Lung (tissue), 12 donors: Measurements from ENCODE around the gene SMIM5. TPM values are rescaled to one million over a fixed set of nuclear protein-coding genes. Genes with fewer than 3 reads are reported as not detected.

ENCODE experiments used
- ATAC-seq: fragments of 200-7000 bp; cut with Tn5 transposase; one replicate; pipeline ENCODE4 v1.9.1; 2020; ENCODE audit warnings: moderate number of reproducible peaks; ENCODE audit not compliant: insufficient read depth, low FRiP score
- DNase-seq, 3 donors: peaks; one replicate each; pipeline ENCODE4 v3.0.0-alpha.2; 2013 to 2017
- H3K27ac ChIP-seq, 2 donors: one replicate each; pipeline ENCODE4 v1.5.1; 2013; ENCODE audit warnings: mild to moderate bottlenecking in 2 of 2, moderate library complexity in 2 of 2, control low read depth in 1 of 2, inconsistent platforms in 1 of 2, low read depth in 1 of 2, low read length in 1 of 2
- H3K27me3 ChIP-seq, 3 donors: one replicate each; pipeline ENCODE4 v1.5.1; 2013; ENCODE audit warnings: low read length in 2 of 3; ENCODE audit not compliant: control insufficient read depth in 3 of 3, insufficient read depth in 3 of 3
- H3K36me3 ChIP-seq, 4 donors: one replicate each; pipeline ENCODE4 v1.5.1; 2013; ENCODE audit warnings: low read length in 4 of 4, mild to moderate bottlenecking in 1 of 4, moderate library complexity in 1 of 4; ENCODE audit not compliant: control insufficient read depth in 4 of 4, insufficient read depth in 4 of 4
- H3K4me1 ChIP-seq, 5 donors: one replicate each; pipeline ENCODE4 v1.5.1; 2013; ENCODE audit warnings: low read length in 5 of 5, mild to moderate bottlenecking in 2 of 5, moderate library complexity in 1 of 5; ENCODE audit not compliant: control insufficient read depth in 5 of 5, insufficient read depth in 5 of 5
- H3K4me3 ChIP-seq: one replicate; pipeline ENCODE4 v1.5.1; 2013; ENCODE audit warnings: mild to moderate bottlenecking, control low read depth, moderate library complexity
- H3K9ac ChIP-seq, 2 donors: one replicate each; pipeline ENCODE4 v1.5.1; 2013; ENCODE audit warnings: low read length in 2 of 2, control low read depth in 1 of 2; ENCODE audit not compliant: insufficient read depth in 1 of 2
- H3K9me3 ChIP-seq, 4 donors: one replicate each; pipeline ENCODE4 v1.5.1; 2013; ENCODE audit warnings: low read length in 3 of 4, mild to moderate bottlenecking in 1 of 4, moderate library complexity in 1 of 4; ENCODE audit not compliant: control insufficient read depth in 4 of 4, insufficient read depth in 3 of 4
- WGBS, 2 donors: extraction: QIAGEN DNeasy Blood & Tissue Kit; methylation state at CpG; one replicate each; pipeline ENCODE4 v1.1.7; 2013; 5-methylcytosine and 5-hydroxymethylcytosine counted together
- polyA plus RNA-seq, 2 donors: library from polyadenylated mRNA; stranded (reverse); fragments of 200-250 nt; gene quantifications; one replicate each; pipeline ENCODE4 v1.2.1, GENCODE V29; 2013
- total RNA-seq, 2 donors: library from RNA; depleted of rRNA in 1 of 2; stranded (reverse); fragments of >200 nt in 1 of 2; gene quantifications; one replicate each; pipeline ENCODE4 v1.2.1, GENCODE V29; 2014 to 2021
- TF ChIP-seq, protein P1 (sequence below): IDR thresholded peaks from 2 replicates; pipeline ENCODE4 v1.5.1; 2012; ENCODE audit warnings: mild to moderate bottlenecking; ENCODE audit errors: control extremely low read depth, extremely low read depth
- donor health status: control.
- donor health status: control.
- donor health status: Bipolar disorder and iron deficiency.
- donor health status: healthy.
- donor health status: DM: yes; HTN: yes; CAD: no.

The SMIM5 gene
- total and polyA plus RNA-seq, 4 donors: 2.2 to 7.5 (median 3.9) TPM

DNA sequence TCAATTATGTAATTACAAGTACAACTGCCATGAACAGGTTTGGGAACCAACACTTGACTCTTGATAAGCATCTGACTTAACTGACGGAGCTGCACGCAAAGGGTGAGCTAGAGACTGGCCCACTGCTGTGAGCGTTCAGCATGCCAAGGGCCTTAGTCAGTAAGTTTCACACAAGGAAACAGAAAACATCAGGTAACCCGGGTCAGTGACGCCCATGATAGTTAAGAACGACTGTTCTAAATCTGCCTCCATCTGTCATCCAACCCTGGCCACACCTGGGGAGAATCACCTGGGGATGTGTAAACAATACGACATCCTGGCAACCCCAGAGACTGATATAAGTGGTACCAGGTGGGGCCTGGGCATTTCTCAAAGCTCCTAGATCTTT, 12.3 kb downstream of the SMIM5 start:
- no peaks in the 10 kb centered on the region for H3K9me3 ChIP-seq
- WGBS, 2 donors: 64 to 70% methylated on average over 7 of the region's 7 CpGs
- DNase-seq (peak; percentile 54 to 78 (median 63)), ATAC-seq (peak; percentile 67)
- TF ChIP-seq, protein P1, sequence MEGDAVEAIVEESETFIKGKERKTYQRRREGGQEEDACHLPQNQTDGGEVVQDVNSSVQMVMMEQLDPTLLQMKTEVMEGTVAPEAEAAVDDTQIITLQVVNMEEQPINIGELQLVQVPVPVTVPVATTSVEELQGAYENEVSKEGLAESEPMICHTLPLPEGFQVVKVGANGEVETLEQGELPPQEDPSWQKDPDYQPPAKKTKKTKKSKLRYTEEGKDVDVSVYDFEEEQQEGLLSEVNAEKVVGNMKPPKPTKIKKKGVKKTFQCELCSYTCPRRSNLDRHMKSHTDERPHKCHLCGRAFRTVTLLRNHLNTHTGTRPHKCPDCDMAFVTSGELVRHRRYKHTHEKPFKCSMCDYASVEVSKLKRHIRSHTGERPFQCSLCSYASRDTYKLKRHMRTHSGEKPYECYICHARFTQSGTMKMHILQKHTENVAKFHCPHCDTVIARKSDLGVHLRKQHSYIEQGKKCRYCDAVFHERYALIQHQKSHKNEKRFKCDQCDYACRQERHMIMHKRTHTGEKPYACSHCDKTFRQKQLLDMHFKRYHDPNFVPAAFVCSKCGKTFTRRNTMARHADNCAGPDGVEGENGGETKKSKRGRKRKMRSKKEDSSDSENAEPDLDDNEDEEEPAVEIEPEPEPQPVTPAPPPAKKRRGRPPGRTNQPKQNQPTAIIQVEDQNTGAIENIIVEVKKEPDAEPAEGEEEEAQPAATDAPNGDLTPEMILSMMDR: no peak
- no peak overlapping the region for H3K4me3 ChIP-seq
- peaks cover under 1 to 14% (median 2%) of the 10 kb centered on the region in 4 donors for H3K36me3 ChIP-seq
- H3K27ac ChIP-seq: peak overlapping the region in 1 of 2 donors; percentile 98
- peaks cover 0 to 42% (median 12%) of the 10 kb centered on the region in 5 donors for H3K4me1 ChIP-seq
- H3K9ac ChIP-seq: peak overlapping the region; percentile 26 to 43
- no peaks in the 10 kb centered on the region for H3K27me3 ChIP-seq

DNA sequence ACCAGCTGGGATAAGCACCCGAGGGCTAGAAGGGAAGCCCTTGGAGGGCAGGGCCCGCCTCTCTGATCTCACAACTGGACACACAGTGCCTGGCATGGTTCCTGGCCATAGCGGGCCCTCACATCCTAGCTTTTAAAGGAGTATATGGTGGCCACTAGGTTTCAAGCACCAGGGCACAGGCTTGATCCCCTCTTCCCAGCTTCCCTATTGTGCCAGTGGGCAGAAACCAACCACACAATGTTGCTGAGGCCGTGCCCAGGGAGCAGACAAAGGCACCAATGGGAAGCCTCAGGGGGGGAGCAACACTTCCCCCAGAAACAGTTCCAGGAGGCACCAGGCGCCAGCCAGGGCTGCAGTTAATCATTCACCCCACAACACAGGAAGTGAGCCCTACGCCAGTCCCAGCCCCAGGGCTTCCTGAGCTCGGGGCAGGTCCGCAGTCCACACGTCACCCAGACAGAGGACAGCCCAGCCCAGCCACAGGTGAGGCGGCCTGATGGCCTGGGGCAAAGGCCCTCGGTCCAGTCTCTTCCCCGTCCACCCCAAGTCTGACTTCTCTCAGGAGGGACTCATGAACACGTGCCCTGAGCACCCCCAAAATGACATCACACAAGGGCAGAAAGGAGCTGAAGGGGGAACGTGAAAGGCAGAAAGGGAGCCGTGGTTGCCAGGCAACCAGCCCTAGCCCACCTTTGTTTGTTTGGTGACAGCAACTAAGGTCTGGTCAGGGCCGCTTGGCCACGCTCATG, 12.8 kb downstream of the SMIM5 start:
- Histone ChIP-seq H3K9ac (peak overlapping the region; percentile 26 to 43), H3K27me3 (no peaks in the 10 kb centered on the region), H3K9me3 (no peaks in the 10 kb centered on the region), H3K4me3 (no peak overlapping the region), H3K27ac (peak overlapping the region in 1 of 2 donors; percentile 98), H3K36me3 (peaks cover 2 to 20% (median 6%) of the 10 kb centered on the region in 4 donors), H3K4me1 (peaks cover 0 to 37% (median 12%) of the 10 kb centered on the region in 5 donors)
- TF ChIP-seq, protein P1: no peak
- ATAC-seq: peak; percentile 88
- peak; percentile 65 to 86 (median 81) for DNase-seq
- 37 to 41% methylated on average over 17 of the region's 17 CpGs for WGBS, 2 donors

DNA sequence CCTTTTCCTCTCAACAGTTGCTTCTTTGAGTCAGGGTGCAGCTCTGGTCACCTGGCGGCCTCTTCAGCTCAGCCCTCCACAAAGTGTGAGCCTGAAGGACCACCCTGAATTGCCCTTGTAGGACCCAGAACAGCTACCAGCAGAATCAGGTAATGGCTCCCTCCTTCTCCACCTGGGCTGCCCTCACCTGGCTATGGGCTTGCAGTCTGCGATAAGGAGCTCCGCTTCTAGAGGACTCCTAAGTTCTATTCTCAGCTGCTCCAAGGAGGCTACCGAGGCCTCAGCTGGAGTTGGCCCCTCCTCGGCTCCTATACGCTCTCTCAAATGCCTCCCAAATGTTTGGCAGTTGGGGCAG, 13.4 kb downstream of the SMIM5 start:
- Histone ChIP-seq H3K4me3 (no peak overlapping the region), H3K27ac (peak overlapping the region in 1 of 2 donors; percentile 98), H3K36me3 (peaks cover 2 to 20% (median 6%) of the 10 kb centered on the region in 4 donors), H3K27me3 (no peaks in the 10 kb centered on the region), H3K4me1 (peaks cover 0 to 31% (median 12%) of the 10 kb centered on the region in 5 donors), H3K9me3 (no peaks in the 10 kb centered on the region), H3K9ac (peak overlapping the region in 1 of 2 donors; percentile 26)
- 85 to 89% methylated on average over 6 of the region's 6 CpGs for WGBS, 2 donors
- TF ChIP-seq, protein P1: no peak
- no peak for ATAC-seq
- no peak for DNase-seq
